PC-9 (cell line): ENCODE measurements around the gene GNAS.

Source experiments
- EZH2 ChIP-seq: fragments of 200-600 bp; sonication (generic); IDR thresholded peaks from 2 replicates; pipeline ENCODE4 v1.8.0; 2017; ENCODE audit warnings: antibody characterized with exemption, low read depth
- TF ChIP-seq, protein P1 (sequence below): fragments of 200-600 bp; sonication (generic); conservative IDR thresholded peaks from 2 replicates; pipeline ENCODE4 v1.6.1; 2017; ENCODE audit warnings: mixed run types, antibody characterized with exemption, mild to moderate bottlenecking, moderate library complexity

DNA sequence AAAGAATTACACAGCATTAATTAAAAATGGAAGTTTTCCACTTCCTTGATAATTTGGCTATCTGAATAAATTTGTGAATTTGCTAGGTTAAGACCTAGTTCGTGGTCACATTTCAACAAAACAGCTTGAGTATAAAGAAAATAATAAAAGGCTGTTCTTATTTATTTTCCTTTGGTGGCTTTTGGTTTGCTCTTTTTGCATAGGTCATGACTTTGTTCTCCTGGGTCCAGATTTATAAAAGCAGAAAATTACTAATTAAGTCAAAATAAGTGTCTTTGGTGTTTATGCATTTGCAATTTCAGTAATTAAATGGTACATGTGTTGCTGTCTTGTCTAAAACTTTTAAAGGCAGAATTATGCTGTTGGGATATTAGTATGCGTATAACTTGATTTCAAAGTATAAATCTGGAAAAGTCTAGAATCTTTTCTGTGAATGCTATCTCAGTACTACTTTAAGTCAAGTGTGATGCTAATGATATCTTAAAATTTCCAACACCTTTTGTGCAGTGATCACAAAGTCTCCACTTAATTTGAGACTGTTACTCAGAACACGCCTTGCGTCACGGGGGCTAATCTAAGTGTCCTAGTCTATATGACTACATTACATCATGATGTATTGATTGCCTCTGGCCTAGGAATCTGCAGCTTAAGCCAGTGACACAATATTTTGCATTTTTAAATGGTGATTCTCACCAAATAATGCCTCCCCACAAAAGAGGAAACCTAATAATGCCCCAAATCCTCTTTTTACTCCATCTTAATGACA is 41.0 kb downstream of the GNAS start:
- TF ChIP-seq, protein P1, sequence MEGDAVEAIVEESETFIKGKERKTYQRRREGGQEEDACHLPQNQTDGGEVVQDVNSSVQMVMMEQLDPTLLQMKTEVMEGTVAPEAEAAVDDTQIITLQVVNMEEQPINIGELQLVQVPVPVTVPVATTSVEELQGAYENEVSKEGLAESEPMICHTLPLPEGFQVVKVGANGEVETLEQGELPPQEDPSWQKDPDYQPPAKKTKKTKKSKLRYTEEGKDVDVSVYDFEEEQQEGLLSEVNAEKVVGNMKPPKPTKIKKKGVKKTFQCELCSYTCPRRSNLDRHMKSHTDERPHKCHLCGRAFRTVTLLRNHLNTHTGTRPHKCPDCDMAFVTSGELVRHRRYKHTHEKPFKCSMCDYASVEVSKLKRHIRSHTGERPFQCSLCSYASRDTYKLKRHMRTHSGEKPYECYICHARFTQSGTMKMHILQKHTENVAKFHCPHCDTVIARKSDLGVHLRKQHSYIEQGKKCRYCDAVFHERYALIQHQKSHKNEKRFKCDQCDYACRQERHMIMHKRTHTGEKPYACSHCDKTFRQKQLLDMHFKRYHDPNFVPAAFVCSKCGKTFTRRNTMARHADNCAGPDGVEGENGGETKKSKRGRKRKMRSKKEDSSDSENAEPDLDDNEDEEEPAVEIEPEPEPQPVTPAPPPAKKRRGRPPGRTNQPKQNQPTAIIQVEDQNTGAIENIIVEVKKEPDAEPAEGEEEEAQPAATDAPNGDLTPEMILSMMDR = no peak
- TF ChIP-seq EZH2 = no peak
